SU-DHL-6 (cell line): ENCODE results near the gene TAF12.
"Not testable (repeated sequence)": the region's sequence is repeated elsewhere in the genome, so short reads cannot be mapped to it uniquely, and the experiment has no call there.

Experiments
- H2AFZ ChIP-seq: fragments of 200-600 bp; sonication (generic); 2 replicates; pipeline ENCODE4 v1.6.1; 2014; ENCODE audit warnings: low read depth, mild to moderate bottlenecking, moderate library complexity, mixed read lengths, antibody characterized with exemption, low read length; ENCODE audit not compliant: severe bottlenecking
- H3F3A ChIP-seq: fragments of 200-600 bp; shearing (Covaris generic); 2 replicates; pipeline ENCODE4 v1.6.0; 2016; ENCODE audit warnings: antibody characterized with exemption, mild to moderate bottlenecking; ENCODE audit not compliant: insufficient read depth
- H3K27ac ChIP-seq: fragments of 200-600 bp; sonication (generic); 2 replicates; pipeline ENCODE4 v1.5.1; 2016; ENCODE audit warnings: low read depth, mild to moderate bottlenecking, low read length, moderate library complexity, mixed read lengths
- H3K27me3 ChIP-seq: fragments of 200-600 bp; sonication (generic), shearing (Covaris generic); 2 replicates; pipeline ENCODE4 v1.6.0; 2014; ENCODE audit warnings: mild to moderate bottlenecking, low read length
- H3K36me3 ChIP-seq: fragments of 200-600 bp; sonication (generic); 2 replicates; pipeline ENCODE4 v1.6.1; 2014; ENCODE audit warnings: mild to moderate bottlenecking, low read length, mixed read lengths
- H3K4me2 ChIP-seq: fragments of 300-600, 200-600 bp; shearing (Covaris generic), sonication (generic); 2 replicates; pipeline ENCODE4 v1.6.0; 2014; ENCODE audit warnings: low read length, low read depth, mild to moderate bottlenecking; ENCODE audit not compliant: poor library complexity, severe bottlenecking
- H3K4me3 ChIP-seq: fragments of 200-600 bp; sonication (generic); 2 replicates; pipeline ENCODE4 v1.5.1; 2014; ENCODE audit warnings: antibody characterized with exemption, low read length, mild to moderate bottlenecking, mixed read lengths; ENCODE audit not compliant: insufficient read depth, poor library complexity, severe bottlenecking
- H3K79me2 ChIP-seq: fragments of 200-600 bp; sonication (generic); 2 replicates; pipeline ENCODE4 v1.6.1; 2014; ENCODE audit warnings: mild to moderate bottlenecking, low read length, moderate library complexity; ENCODE audit not compliant: insufficient read depth
- H3K9ac ChIP-seq: fragments of 200-600 bp; sonication (generic); 2 replicates; pipeline ENCODE4 v1.7.0; 2014; ENCODE audit warnings: mild to moderate bottlenecking, low read length
- H3K9me2 ChIP-seq: fragments of 200-600 bp; sonication (generic); replicated peaks from 2 replicates; pipeline ENCODE4 v1.6.1; 2014; ENCODE audit warnings: low read length; ENCODE audit not compliant: insufficient read depth
- H3K9me3 ChIP-seq: fragments of 200-600 bp; sonication (generic); 2 replicates; pipeline ENCODE4 v1.6.1; 2014; ENCODE audit warnings: low read length, mixed read lengths; ENCODE audit not compliant: insufficient read depth
- H4K20me1 ChIP-seq: fragments of 200-600 bp; sonication (generic); 2 replicates; pipeline ENCODE4 v1.6.1; 2014; ENCODE audit warnings: low read depth, mild to moderate bottlenecking, antibody characterized with exemption, low read length, moderate library complexity, mixed read lengths
- CTCF ChIP-seq: fragments of 200-600 bp; sonication (generic); IDR thresholded peaks from one replicate; pipeline ENCODE4 v1.5.1; 2017; ENCODE audit warnings: antibody characterized with exemption, mild to moderate bottlenecking, low read length, moderate library complexity; ENCODE audit not compliant: insufficient read depth, poor library complexity, severe bottlenecking
- EZH2phosphoT487 ChIP-seq: fragments of 200-600 bp; sonication (generic), shearing (Covaris generic); conservative IDR thresholded peaks from 2 replicates; pipeline ENCODE4 v1.6.1; 2018; ENCODE audit warnings: mild to moderate bottlenecking, antibody characterized with exemption, low read length, moderate library complexity, mixed read lengths

TAF12 gene

DNA sequence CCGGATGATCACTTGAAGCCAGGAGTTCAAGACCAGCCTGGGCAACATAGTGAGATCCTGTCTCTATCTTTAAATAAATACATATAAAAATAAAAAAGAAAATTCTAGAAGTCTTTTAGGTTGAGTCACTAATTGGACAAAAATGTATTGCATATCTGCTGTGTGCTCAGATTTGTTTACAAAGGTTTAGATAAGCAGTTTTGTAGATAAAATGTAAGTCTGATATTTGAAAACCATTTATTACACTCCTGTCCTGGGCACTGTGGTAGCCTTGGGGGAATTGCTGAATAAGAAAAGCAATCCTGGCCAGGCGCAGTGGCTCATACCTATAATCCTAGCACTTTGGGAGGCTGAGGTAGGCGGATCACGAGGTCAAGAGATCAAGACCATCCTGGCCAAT lies 37.3 kb upstream of the TAF12 start:
- Histone ChIP-seq H3K79me2 (peaks cover 45% of the 10 kb centered on the region), H3K36me3 (0 out of 2 replicates have a peak, but pooled peaks cover 4% of the 10 kb centered on the region), H3K27me3 (no peaks in the 10 kb centered on the region), H3K27ac (no peak overlapping the region), H2AFZ (no peak overlapping the region), H3K4me2 (no peak overlapping the region), H4K20me1 (no peaks in the 10 kb centered on the region), H3K9me3 (no peaks in the 10 kb centered on the region), H3K9ac (no peak overlapping the region), H3F3A (no peaks in the 10 kb centered on the region), H3K9me2 (no peaks in the 10 kb centered on the region), H3K4me3 (no peak overlapping the region)
- TF ChIP-seq CTCF (no peak), EZH2phosphoT487 (no peak)

DNA sequence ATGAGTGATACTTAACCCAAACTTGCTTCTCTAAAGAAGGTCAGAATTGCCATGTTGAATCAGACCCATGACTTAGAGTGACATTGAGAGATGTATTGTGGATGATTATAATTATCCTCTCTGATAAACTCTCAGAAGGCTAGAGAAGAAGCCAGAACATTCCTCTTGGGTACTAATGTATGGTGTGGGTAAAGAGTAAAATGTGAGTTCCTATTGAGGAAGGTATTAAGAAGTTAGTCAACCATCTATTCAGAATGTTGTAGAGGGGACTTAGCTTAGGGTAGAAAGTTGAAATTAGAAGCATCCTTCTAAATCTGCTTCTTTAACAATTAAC lies 33.0 kb upstream of the TAF12 start:
- H4K20me1 ChIP-seq = no peaks in the 10 kb centered on the region
- no peaks in the 10 kb centered on the region; the same call in 1 of the 2 replicates for H3F3A ChIP-seq
- no peaks in the 10 kb centered on the region for H3K36me3 ChIP-seq
- no peak for TF ChIP-seq CTCF
- no peak for TF ChIP-seq EZH2phosphoT487
- peaks cover 59% of the 10 kb centered on the region for H3K79me2 ChIP-seq
- H3K9me2 ChIP-seq = no peaks in the 10 kb centered on the region
- H3K9ac ChIP-seq = no peak overlapping the region
- H3K27ac ChIP-seq = no peak overlapping the region
- H3K4me2 ChIP-seq = no peak overlapping the region
- H3K4me3 ChIP-seq = no peak overlapping the region
- no peak overlapping the region for H2AFZ ChIP-seq
- no peaks in the 10 kb centered on the region for H3K9me3 ChIP-seq
- no peaks in the 10 kb centered on the region for H3K27me3 ChIP-seq

GRCh38 chr1:28672971-28673370 lies 30.1 kb upstream of the TAF12 start:
- H3K79me2 ChIP-seq = peaks cover 57% of the 10 kb centered on the region
- H3K9me2 ChIP-seq, H3K9ac ChIP-seq, H3K9me3 ChIP-seq, H3K27ac ChIP-seq, H2AFZ ChIP-seq, H3K4me2 ChIP-seq, H3K36me3 ChIP-seq, H3K4me3 ChIP-seq, H4K20me1 ChIP-seq, H3K27me3 ChIP-seq: not testable (repeated sequence)
- H3F3A ChIP-seq = peaks cover 14% of the 10 kb centered on the region

DNA sequence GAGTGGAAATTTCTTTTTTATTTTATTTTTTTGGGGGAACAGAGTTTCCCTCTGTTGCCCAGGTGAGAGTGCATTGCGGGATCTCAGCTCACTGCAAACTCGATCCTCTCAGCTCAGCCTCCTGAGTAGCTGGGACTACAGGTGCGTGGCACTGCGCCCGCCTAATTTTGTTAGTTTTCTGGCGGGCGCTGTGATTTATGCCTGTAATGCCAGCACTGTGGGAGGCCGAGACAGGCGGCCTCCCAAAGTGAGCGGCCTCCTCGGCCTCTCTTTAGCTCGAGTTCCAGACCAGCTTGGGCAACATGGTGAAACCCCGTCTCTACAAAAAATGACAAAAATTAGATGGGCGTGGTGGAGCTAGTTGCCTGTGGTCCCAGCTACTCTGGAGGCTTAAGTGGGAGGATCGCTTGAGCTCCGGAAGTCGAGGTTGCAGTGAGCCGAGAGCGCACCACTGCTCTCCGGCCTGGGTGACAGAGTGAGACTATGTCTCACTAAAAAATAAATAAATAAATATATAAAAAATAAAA lies 28.4 kb upstream of the TAF12 start:
- Histone ChIP-seq H3K36me3 (no peaks in the 10 kb centered on the region), H3K4me3 (no peak overlapping the region), H3K9me3 (no peaks in the 10 kb centered on the region), H3K27me3 (no peaks in the 10 kb centered on the region), H3K9me2 (no peaks in the 10 kb centered on the region), H3K9ac (no peak overlapping the region), H3K27ac (no peak overlapping the region), H3F3A (peaks cover 17% of the 10 kb centered on the region), H3K79me2 (peaks cover 44% of the 10 kb centered on the region), H3K4me2 (no peak overlapping the region), H2AFZ (no peak overlapping the region), H4K20me1 (no peaks in the 10 kb centered on the region)
- TF ChIP-seq EZH2phosphoT487 = no peak
- no peak for TF ChIP-seq CTCF
